COLO668 (cell line): ENCODE results near the gene MAP2K3.
"Not testable (repeated sequence)": the region's sequence is repeated elsewhere in the genome, so short reads cannot be mapped to it uniquely, and the experiment has no call there.

ENCODE experiments used
- DNase-seq: peaks from one replicate; lab custom pipeline; 2025; ENCODE audit not compliant: unreplicated experiment; lab: John Stamatoyannopoulos, UW

The MAP2K3 gene

DNA sequence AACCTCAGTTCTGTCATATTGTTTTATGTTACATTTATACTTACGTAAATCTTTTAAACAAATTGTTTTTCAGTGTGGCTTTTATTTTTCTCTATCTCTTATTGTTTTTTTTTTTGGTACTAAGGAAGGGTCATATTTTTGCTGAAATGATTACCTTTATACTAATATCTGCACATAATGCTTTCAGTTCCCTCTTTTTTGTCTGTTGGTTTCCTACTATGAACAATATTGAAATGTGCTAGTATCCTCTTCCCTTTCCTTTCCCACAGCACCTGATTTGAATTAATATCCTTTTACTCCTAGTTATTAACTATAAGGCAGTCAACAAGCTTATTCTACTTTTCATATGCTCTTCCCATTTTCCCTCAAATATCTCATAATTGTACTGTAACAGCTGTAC is 43.4 kb downstream of the MAP2K3 start:
- DNase-seq, result not testable (repeated sequence)

DNA sequence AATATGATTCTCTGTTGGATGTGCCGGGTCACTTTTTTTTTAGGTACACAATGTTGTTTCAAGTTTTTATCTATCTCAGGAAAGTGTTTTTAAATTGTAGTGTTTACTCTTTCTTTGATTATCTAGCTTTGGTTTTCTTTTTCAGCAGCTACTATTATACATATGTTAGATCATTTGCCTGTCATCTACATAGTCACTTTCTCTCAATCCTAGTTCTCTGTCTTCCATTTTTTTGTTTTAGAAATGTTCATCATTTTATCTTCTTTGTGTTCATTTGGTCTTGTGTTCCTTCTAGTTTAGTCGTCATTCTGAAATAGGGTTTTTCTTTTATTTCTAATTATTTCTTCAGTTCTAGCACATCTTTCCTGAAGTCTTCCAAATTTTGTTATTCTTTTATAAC is 44.3 kb downstream of the MAP2K3 start:
- DNase-seq, result not testable (repeated sequence)

DNA sequence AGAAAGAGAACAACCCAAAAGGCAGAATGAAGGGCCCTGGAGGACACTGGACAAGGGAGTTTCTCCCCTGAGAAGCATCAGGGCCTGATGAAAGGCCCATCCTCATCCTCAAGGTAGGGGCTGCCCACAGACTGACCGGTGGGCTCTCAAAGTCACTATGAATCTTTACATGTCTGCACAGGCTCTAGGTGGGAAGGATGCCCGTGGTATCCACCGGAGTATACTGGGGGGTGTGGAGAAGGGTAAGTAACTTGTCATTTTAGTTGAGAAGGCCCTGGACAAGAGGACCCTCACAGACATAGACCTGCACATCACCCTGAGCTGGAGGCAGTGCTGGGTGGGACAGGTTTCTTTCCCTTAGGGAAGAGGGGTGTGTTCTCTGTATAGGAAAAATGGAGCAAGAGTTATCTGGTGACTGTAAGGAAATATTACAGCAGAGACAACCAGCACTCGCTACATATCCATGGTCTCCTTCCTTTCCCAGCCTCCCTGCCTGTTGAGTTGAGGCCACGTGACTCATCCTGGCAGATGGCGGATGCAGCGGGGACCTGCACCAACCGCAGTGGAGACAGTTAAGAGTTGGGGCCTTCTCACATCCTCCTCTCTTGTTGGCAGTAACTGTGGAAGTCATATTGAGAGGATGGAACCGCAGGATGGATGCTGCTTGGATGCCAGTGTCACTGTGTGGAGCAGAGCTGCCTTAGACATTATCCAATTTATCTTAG is 46.1 kb downstream of the MAP2K3 start:
- DNase-seq, result no peak

DNA sequence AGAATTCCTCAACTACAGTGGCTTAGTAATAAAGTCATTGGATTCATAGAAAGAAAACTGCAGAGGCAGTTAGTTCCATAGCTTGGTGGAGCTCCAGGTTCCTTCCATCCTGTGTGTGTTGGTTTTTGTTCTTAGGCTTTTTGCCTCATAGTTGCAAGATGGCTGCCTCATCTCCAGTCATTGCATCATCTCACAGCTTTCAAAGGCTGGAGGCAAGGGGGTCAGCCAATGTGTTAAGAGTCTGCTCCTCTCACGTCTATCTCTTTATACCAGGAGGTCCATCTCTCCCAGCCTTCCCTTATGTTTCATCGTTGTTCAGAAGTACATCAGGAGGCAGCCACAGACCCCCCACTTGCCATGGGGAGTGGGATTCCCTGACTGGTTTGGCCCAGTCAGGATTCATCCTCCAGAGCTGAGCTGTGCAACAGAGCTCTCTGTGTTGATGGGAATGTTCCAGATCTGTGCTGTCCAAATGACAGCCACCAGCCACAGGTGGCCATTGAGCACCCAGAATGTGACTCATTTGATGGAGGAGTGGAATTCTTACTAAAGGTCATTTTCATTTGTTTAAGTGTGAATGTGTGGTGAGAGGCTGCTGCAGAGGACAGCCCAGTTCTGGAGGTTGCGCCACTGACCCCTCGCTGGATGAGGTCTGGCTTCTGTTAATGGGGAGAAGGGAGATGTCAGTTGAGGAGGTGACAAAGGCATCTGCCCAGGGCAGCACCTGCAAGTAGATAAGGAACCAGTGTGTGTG is 52.2 kb downstream of the MAP2K3 start:
- DNase-seq, result not testable (repeated sequence)

DNA sequence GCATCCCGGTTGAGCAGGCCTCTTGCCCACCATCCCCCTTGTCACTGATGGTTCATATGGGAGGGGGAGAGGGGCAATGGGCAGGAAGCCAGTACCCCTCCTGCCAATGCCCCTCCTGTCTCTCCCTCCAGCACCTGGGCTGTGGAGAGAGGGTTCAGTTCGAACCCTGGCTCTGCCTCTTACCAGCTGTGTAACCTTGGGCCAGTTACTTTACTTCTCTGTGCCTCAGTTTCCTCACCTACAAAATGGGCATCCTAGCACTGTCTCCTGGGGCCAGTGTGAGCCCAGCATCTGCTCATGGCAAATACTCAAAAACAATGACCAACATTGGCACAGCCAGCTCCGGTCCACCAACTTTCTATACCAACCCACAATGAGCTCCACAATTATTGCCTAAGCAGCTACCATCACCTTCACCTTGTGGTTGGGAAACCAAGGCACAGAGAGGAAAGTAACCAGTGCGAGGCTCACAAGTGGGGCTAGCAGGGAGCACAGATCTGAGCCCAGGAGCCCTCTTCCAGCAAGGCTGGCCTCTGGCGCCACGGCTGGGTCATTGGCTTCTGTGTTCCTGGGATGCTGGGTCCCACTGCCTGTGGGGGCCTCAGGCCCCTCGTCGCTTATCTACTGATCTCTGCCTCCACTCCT is 53.6 kb downstream of the MAP2K3 start:
- not testable (repeated sequence) for DNase-seq

DNA sequence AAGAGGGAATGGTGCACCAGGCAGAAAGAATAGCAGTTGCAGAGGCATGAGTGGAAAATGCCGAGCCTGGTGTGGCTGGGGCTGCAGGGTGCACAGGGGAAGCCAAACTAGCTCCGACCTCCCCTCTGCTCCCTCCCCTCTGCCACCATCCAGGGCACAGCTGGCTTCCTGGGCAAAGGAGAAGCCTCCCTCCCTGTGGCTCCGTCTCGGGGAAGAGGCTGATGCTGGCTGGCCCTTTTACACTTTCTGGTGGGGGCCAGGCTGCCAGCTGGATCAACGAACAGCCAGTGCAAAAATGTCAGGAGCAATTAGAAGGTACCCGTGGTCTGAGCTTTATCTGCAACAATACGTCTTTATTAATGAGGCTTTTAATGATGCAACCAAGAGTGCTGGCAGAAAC is 54.5 kb downstream of the MAP2K3 start:
- DNase-seq, result no peak

DNA sequence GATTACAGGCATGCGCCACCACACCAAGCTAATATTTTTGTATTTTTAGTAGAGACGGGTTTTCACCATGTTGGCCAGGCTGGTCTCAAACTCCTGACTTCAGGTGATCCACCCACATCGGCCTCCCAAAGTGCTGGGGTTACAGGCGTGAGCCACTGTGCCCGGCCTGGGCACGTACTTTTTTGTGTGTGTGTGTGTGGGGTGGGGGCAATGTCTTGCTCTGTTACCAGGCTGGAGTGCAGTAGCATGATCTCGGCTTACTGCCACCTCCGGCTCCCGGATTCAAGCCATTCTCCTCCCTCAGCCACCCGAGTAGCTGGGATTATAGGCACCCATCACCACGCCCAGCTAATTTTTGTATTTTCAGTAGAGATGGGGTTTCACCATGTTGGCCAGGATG is 55.1 kb downstream of the MAP2K3 start:
- DNase-seq, result not testable (repeated sequence)

DNA sequence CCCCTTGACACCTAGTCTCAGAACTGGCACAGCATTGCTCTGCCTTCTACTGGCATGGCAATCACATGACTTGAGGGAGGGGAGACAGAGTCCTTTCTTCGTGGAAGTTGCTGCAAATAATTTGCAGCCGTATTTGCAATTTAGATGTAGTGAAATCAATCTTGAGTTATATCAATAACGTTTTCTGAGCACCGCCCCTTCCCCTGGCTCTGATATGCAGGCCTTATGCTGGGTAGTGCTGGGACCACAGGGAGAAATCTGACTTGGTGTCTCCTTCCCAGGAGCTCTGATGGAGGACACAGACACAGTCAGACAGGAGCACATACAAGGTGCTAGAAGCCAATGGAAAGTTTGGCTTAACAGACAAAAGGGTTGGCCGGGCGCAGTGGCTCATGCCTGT is 55.9 kb downstream of the MAP2K3 start:
- not testable (repeated sequence) for DNase-seq

DNA sequence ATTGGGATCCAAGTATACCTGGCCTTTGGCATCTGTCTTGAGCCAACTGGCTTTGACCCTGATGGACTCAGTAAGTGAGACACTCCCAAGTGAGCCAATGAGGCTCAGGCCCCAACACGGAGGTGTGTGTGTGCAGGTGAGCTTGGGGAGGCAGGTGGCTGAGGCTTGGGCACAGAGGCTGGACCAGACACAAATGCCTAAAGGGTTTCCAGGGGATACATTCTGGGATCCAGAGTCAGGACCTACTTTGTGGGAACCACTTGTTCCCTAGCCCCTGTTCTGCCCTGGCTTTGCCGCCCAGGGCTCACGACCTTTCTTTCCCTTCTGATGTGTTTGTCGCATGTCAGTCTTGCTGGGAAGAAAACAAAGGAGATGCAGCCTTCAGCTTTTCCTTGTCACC is 56.8 kb downstream of the MAP2K3 start:
- DNase-seq, result not testable (repeated sequence)

DNA sequence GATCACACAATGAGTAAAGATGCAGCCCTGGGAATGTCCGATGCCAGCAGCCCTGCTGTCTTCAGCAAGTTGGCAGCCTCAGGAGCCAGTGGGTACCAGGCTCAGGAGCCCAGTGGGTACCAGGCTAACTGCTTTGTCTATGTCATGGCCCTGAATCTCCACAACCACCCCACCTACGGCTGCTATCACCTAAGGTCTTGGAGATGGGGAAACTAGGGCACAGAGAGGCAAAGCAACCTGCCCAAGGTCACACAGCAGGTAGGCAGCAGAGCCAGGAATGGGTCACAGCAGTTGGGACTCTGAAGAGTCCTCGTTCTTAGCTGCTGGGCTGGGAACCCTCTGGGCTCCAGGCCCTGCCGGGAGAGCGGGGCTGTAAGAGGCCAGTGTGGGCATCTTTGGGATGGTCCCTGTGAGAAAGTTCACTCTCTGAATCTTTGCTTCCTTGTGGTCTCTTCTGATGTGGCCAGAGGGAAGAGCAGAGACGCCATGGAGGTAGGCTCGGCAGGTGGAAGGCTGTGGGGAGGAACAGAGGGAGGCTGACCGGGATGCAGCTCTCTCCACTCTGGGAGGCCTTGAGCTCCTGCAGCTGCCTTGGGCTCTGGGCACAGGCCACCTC is 57.5 kb downstream of the MAP2K3 start:
- not testable (repeated sequence) for DNase-seq

DNA sequence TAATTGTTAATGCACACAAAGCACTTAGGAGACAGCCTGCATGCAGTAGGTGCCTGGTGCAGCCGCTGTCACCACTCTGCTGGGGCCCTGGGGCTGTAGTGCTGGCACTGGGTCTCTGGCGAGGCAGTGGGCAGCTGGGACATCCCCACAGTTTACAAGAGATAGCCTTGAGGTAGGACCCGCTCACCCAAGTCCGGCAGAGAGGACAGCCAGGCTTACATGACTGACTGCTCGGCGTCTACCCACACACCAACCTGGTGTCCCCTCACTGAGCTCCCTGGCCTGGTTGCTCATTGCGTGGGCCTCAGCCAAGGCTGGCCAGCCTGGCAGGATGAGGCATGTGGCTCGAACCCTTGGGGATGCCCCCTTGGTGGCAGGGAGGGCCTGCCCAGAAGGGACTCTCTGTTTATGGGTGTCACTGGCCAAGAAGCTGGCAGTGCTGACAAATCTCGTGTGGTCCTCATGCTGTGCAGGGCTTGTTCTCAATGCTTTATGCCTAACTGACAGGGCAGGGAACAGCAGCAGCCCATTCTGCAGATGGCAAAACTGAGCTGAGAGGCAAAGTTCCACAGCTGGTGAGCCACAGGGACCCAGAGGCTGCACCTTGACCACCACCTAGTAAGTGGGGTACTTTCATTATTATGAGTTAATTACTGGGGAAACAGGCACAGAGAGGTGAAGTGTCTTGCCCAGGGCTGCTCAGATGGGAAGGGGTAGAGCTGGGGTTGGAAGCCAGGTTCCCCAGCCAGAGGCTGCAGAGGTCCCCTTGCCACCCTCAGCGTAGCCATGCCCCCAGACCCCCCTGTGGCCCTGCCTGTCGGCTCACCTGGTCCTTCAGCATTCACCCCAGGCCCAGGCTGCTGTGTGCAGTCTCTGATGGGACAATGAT is 58.8 kb downstream of the MAP2K3 start:
- DNase-seq, result not testable (repeated sequence)

DNA sequence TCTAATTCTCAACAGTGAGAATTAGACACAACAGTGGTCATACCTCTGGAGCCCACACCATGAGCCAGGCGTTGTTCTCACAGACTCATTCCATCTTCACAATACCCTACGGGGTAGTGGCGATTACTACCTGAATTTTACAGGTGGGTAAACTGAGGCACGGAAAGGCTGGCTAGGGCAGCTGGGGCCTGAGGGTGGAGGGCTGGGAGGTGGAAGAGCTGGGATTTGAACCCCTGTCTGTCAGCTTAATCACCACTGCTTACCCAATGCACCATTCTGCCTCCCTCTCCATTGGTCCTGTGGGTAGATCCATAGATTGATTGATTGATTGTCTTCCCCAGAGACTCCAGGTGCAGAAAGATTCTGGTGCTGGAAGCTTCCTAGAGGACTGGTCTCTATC is 60.3 kb downstream of the MAP2K3 start:
- DNase-seq, result not testable (repeated sequence)

DNA sequence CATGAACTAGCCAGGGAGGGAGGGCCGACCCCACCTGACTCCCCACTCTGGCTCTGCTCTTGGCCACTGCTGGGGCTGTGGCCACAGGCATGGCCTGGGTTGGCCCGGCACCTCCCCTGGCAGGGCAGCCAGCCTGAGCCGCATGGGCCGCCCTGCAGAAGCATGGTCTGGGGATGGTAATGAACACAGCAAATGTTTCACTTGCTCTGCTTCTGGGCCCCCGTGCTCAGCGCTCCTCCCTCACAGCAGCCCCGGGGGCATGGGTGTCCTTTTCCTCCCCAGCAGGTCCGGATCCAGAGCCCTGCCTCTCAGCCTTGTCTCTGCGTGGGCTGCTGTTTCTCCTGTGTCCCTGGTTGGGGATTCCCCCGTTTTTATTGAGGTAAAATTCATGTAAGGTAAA is 60.7 kb downstream of the MAP2K3 start:
- DNase-seq, result no peak

DNA sequence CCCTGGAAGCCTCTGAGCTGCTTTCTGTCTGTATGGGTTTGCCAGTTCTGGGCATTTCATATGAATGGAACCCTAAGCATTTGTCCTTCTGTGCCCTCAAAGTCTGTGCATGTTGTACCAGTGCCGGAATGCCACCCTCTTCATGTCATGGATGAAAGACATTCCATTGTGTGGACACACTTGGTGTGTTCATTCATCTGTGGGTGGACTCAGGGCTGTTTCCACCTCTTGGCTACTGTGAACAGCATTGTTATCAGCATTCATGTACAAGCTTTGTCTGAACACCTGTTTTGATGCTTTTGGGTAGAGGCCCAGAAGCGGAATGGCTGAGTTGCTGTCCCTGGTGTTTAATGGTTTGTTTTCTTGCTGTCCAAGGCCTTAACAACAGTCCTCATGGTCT is 61.6 kb downstream of the MAP2K3 start:
- DNase-seq, result not testable (repeated sequence)

DNA sequence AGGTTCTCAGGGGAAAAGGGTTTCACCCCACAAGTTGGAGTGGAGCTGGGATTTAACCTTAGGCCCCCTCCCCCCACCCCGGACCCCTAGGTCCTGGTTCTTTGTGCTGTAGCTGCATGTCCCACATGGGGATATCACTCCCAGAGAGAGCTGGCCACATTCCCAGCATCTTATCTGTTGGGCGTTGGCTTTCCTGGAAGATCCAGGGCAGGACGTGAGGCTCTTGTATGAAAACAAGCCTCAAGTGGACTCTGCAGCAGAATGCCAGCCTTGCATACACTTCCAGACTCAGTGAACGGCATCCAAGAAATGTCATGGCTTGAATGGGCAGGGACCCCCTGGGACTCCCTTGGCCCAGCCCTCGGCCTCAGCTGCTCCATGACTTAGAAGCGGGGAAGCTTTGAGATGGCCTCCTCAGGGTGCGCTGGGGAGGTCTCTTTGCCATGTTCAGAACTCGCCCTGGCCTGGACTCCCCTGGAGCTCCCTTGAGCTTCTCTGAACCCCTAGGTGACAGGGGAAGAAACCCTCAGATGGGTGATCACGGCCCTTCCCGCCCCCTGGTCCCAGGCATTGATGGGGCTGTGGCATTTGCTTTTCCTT is 62.2 kb downstream of the MAP2K3 start:
- not testable (repeated sequence) for DNase-seq

DNA sequence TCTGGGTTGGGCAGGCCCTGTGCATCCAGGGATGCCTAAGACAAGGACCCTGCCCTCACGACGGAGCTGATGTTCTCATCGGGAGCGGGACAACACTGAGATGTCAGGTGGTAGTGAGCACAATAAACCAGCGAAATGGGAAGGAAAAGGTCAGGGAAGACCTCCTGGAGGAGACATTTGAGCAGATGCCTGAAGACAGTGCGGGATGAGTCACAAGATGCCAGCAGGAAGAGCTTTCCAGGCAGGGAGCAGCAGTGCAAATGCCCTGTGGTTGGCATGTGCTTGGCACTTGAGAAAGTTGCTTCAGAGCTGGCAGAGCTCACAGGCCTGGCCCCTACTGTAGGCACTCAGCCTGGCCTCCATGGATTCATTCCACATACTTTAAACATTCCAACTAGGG is 63.1 kb downstream of the MAP2K3 start:
- not testable (repeated sequence) for DNase-seq

DNA sequence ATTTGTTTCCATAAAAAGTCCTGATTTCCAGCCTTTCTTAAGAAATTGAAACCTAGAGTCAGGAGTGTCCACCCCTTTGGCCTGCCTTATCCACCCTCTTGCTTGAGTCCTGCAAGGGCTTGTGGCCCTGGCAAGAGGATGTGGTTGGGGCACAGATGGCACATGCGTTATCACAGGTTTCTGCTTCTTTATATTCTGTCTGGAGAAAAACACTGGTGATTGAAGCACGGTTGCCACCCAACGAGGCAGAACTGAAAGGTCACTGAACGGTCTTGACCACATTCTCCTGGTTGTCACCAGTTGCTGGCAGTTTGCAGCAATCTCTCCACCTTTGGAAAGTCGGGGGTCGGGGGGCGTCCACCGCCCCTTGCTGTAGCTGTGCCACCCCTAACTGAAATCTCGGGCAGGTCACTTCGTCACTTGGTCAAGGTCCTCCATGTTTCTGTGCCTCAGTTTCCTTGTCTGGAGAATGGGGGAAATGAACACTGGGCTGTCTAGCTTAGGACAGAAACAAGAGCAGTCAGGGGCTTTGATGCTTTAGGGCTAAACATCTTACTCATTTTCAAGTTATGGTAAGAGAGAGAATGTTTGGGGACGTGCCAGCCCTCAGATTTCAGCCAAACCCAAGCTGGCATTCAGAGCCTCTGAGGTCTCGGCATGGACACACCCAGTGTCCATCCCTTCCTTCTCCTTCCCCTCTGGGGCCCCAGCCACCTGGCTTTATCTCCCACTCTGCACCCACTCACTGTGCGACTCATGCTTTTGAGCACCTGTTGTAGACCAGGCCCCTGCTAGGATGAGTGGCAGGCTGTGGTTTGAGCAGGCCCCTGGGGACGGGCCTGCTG is 63.8 kb downstream of the MAP2K3 start:
- DNase-seq, result not testable (repeated sequence)

DNA sequence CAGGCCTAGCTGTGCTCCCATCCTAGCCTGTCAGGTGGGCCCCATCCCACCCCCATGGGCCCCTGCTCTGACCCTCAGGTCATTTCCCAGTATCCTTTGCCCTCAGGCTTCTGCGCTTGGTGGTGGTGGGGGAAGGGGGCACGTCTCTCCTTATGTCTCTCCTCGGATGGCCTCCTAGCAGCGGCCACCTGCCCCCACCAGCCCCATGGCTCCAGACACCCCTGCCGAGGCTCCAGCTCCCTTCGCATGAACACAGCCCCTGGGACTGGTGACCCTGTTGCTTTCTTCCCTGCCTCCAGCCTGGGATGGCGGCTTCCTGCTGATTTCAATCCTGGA is 64.4 kb downstream of the MAP2K3 start:
- not testable (repeated sequence) for DNase-seq

DNA sequence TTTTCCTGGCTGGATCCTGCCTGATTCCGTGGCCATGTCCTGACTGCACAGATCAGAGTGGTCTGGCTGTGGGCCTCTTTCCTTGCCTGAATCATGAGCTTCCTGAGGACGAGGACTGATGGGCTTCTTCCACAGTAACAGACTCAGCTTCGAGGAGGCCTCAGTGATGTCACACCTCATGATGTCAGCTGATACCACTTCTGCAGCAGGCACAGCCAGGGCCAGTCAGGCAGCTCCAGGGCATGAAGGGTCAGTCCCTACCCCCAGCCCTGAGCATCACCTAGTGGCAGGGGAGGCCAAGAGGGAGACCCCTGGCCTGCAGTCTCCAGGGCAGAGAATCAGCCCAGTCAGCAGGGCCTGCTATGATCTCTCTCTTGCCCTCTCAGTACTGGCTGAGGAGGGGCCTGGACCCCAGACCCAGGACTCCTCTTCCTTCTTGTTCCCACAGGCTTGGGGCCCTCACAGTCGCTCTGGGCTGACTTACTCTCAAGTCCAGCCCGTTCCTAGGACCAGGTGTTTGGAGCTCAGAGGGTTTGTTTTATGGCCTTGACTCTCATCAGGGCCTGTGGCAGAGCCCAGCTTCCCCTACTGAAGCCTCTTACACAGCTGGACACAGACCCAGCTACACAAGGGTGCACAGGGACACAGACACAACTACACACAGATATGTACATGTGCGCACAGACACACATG is 65.0 kb downstream of the MAP2K3 start:
- DNase-seq, result not testable (repeated sequence)
